ENCODE data around the gene SNRNP40.

DNA sequence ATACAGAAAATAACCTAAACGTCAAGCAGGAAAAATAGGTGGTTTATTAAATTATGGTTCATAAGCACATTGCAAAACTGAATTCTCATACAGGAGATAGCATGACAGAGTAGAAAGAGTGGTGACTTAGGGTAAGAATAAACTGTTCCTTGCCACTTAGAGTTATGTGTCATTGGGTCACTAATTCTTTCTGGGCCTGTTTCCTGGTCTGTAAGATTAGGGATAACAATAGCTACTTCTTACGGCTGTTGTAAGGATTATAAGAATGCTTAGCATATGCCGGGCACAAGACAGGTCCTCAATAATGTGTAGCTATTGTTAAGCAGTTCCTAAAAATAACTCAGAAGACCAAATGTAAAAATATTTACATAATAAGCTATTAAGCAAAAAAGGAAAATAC lies 24.2 kb downstream of the SNRNP40 start:
- TF ChIP-seq POLR2A (IDR thresholded peaks at IDR 0.05) (no peak), POLR2AphosphoS5 (IDR thresholded peaks at IDR 0.05; ENCODE audit: insufficient read depth in 1 of 2, low read depth in 1 of 2) (peak in 1 of 2 donors; percentile 33)
- TF ChIP-seq, protein P1, sequence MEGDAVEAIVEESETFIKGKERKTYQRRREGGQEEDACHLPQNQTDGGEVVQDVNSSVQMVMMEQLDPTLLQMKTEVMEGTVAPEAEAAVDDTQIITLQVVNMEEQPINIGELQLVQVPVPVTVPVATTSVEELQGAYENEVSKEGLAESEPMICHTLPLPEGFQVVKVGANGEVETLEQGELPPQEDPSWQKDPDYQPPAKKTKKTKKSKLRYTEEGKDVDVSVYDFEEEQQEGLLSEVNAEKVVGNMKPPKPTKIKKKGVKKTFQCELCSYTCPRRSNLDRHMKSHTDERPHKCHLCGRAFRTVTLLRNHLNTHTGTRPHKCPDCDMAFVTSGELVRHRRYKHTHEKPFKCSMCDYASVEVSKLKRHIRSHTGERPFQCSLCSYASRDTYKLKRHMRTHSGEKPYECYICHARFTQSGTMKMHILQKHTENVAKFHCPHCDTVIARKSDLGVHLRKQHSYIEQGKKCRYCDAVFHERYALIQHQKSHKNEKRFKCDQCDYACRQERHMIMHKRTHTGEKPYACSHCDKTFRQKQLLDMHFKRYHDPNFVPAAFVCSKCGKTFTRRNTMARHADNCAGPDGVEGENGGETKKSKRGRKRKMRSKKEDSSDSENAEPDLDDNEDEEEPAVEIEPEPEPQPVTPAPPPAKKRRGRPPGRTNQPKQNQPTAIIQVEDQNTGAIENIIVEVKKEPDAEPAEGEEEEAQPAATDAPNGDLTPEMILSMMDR (IDR thresholded peaks at IDR 0.05): no peak
